Measurements from ENCODE around the gene RNF223.
A peak's percentile ranks its signal among the peaks of the same experiment; 100 is the strongest.

The RNF223 gene

DNA sequence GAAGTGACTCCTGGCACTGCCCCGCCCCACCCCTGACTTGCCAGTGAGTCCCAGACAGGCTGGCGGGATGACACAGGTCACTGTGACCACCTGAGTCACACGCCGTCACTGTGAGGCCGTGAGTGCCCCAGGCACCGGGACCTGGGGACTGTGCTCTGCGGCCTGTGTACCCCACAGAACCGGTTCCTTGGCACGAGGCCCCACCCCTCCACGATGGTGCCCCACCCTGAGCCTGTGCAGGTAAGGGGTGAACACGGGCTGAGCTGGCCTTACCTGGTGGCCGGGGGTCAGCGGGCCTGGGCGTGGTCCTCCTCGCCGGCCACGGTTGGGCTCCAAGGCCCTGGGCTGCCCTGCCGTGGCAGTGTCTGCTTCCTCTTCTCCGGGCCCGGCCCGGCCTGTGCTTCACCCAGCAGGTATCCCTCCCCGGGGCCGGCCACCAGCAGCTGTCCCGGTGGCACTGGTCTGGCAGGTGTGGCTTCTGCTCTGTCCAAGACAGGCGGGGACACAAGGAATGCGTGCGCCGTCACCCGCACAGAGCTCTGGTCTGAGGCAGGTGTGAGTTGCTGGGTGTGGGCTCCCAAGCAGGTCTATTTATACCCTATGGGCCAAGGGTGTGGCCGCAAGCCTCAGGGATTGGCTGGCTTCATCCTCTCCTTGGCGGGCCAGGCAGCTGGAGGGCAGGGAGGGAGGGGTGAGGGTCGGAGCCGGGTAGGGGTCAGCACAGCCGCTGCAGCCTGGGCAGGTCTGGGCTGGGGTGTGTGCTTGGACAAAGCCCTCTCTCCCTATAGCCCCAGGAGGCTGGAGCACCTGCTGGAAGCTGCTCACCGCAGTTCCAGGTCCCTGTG, at the start of gene RNF223:
Gene RNF223, minus strand, starts transcription at position 564 of the 845 bp plus-strand sequence. CDS start 1,740 bp downstream, outside the sequence.
- peak; percentile 91 for DNase-seq

DNA sequence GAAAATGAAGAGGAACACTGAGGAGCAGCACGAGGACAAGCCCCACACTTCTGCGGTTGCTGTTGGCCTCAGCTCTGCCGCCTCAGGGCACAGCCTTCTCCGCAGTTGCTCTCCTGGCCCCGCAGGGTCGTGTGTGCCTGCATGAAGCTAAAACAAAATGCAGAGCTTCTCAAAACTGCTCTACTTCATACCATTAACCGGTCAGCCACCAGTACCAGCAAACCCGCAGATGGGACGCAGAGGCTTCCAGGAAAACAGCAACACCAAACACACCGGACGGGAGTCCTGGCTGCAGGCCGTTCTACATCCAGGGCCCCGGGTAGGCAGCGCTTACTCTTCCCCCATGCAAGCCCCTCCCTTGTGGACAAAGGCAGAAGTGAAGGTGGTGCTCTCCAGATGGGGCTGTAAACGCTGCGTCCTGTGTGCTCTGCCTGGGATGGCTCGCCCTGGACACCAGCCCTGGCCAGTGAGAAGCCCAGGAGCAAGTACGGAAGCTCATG, 48.9 kb upstream of the RNF223 start:
- no peak for DNase-seq

DNA sequence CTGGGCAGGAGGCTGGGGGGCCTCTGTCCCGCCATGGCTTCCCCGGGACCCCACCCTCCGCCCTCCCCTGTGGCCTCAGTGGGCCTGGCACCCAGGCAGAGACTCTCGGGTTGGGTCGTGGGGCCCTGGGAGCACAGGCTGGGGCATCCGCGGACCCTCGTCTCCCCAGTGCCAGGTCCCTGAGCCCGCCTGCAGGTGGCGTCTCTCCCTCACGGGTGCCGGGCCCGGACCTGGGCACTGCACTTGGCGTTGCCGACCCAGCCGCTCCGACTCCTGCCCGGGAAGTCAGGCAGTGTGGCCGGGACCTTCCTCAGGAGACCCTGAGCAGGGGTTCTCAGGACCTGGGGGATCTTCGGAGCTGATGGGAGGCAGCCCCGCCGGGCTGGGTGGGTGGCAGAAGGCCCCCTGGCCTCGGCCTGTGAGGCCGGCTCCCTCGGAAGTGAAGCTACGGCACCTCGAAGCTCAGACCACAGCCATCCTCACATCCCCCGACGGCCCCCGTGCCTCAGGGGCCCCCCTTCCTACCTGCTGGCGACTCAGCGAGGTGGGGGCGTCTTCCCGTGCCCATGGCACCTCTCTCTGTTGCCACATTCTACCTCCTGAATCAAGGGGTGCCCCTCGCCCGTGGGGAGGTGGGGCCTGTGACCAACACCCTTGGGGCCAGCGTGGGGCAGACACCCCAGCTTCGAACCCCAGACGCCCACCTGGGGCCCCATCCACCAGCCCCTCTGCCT, 48.1 kb upstream of the RNF223 start:
- peak; percentile 88 for DNase-seq

DNA sequence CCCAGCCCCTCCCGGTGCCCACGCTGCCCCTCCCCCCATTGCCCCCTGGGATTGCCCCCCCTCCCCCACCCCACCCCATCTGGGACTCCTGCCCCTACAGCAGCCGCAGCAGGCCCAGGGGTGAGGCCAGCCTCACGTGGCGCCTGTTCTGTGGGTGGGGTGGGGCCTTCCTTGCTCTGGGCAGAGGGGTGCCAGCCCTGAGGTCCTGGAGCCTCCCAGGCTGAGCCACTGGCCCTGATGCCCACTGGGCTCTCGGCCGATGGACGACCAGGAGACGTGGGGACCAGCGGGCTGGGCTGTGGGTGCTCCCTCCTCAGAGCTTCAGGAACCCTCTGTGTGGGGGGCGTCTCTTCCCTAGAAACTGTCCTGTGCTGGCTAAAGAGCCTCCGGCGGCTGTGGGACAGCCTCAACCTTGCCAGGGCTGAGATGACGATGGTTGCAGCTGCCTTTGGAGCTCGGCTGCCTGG, 47.5 kb upstream of the RNF223 start:
- DNase-seq = no peak

DNA sequence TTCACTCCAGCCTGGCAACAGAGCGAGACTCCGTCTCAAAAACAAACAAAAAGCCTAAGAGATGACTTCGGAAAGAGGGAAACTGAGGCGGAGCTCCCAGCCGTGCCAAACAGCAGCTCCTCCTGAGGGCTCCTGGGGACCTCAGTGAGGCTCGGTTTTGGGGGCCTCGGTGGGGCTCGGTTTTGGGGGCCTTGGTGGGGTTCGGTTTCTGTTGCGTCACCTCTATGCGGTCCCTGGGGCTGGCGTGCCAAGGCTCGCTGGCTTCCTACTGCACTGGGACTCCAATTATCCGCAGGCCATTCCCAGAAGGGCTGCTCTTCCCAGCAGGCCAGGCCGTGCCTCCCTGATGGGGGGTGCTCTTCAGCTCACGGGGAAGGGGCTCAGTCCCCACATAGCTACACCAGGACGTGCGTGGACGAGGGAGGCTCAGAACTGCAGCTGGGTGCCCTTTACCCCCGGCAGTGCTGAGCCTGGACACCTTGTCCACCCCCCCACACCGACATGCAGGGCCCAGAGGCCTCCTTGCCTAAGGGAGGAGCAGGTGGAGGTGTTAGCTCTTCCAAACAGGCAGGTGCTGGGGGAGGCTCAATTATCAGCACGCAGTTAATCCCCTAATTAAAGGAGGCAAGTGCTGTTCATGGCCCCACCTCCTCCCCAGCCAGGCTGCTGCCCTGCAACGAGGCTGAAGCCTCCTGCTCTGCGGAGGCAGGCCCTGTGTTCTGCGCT, 46.9 kb upstream of the RNF223 start:
- peak; percentile 5 for DNase-seq

DNA sequence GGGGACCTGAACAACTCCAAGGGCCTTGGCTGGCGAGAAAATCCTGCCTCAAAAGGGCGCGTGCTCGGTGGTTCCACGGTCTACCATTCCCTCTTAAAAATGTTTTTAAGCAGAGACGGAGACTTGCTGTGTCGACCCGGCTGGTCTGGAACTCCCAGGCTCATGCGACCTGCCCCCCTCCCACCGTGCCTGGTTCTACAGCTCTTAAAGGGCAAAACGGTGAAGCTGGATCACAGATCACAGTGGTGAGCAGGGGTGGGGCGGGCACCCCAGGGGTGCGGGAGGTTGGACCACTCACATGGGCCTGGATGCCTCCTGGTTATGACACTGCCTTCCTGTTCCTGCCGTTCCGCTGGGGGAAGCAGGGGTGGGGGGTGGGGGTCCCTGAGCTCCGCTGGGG, 46.0 kb upstream of the RNF223 start:
- DNase-seq = no peak

DNA sequence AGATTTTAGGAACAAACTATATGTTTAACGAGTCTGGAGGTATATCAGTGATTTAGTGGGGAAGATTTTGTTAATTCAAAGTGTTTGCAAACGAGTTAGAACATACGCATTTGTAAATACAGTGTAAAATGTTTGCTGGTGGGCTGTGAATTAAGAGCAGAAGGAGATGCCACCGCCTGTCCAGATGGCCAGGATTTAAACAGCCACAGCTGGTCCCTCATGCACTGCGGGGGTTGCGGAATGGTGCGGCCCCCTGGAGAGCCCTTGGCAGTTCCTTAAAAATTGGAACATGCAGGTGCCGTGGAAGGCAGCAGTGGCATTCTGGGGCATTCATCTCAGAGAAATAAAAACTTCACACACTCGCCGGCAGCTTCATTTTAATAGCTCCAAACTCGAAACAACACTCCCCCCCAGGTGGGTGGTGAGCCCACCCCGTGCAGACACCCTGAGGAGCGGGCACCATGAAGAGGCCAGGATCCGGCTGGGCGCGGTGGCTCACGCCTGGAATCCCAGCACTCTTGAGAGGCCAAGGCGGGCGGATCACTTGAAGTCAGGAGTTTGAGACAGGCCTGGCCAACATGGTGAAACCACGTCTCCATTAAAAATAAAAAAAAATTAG, 45.3 kb upstream of the RNF223 start:
- DNase-seq = no peak

DNA sequence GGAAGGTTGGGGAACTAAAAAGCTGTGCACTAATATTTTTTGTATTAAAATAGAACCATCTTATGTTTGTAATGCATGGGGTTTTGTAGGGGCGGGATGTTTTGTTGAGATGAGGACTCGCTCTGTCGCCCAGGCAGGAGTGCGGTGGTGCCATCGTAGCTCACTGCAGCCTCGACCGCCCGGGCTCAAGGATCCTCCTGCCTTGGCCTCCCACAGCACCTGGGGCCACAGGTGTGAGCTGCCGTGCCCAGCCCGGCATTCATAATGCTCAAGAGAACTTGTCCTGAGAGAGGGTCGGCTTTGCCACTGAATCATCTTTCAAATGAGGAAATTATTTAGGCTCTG, 44.7 kb upstream of the RNF223 start:
- DNase-seq = no peak

DNA sequence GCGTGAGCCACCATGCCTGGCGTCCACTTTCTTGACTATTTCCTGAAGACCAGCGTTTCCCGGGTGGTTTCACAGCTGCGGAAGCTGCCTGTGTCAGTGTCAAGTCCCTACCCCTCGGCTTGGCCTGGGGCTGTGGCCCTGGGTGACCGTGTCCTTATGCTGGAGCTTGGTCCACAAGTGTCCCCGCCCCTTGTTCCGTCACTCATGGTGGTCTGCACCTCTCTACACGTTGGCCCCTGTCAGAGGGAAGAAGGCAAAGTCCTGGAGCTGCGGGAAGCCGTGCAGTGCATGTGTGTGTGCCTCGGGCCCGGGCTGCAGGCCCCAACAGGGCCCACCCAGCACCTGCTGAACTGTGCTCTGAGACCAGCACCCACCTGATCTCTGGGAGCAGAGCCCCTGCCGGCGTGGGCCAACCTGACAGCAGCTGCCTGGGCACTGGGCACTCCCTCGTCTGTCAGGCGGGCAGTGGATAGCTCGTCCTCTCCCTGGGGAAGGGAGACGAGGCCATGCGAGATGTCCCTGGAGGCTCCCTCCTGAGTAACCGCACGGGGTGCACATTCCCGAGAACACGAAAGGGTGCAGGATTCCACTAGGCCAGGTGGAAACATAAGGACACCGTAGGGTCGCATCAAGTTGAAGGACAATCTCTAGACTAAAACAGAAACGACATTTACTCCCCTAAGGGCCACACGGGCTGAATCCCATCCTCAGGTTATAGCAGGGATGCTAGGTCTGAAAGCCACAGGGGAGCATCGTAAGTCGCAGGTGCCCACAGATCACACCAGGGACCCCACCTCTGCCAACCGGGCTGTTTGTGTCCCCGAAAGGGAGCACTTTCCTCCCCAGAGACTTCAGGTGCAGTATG, 44.1 kb upstream of the RNF223 start:
- no peak for DNase-seq

DNA sequence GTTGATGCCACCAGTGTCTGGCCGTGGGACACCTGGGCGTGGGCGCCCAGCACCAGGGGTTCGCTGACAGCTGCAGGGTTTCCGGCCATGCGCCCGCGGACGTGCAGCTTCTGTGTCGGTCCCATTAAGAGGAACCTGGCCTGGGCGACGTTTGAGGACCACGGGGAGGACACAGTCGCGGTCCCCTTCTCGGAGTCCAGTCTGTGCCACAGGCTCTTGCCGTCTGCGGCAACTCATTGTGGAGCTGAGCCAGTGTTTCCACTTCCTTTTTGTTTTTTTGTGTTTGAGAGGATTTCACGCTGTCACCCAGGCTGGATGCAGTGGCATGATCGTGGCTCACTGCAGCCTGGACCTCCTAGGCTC, 43.3 kb upstream of the RNF223 start:
- DNase-seq = no peak

DNA sequence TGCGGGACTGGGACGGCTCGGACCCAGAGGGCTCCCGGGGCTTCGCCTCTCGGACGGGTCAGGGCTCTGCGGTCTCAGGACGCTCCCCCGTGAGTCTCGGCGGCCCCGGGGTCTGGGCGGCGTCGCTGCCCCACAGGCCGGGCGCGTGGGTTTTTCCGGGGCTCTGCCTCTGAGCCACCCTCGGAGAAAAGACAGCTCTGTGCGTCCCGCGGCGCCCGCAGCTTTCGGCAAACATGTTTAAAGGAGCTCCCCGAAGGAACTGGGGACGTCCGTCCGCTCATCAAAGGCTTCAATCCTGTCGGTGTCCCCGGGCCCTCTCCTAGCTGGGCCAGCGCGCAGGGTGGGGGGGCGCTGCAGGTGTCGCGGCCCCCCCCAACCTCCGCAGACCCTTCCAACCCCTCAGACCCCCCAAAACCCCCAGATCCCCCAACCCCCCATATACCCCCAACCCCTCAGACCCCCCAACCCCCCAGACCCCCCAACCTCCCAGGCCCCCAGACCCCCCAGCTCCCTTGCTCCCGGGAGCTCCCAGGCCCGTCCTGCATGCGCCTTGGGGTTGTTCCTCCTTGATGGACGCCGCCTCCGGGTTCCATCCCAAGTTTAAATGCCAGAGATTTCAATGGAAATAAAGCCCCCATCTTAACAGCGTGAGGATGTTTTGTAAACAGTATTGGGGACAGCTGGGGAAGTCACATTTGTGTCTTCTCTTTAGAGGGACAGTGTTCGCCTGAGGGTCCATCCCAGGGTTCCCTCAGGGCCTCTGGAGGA, 42.8 kb upstream of the RNF223 start:
- DNase-seq = peak; percentile 55

DNA sequence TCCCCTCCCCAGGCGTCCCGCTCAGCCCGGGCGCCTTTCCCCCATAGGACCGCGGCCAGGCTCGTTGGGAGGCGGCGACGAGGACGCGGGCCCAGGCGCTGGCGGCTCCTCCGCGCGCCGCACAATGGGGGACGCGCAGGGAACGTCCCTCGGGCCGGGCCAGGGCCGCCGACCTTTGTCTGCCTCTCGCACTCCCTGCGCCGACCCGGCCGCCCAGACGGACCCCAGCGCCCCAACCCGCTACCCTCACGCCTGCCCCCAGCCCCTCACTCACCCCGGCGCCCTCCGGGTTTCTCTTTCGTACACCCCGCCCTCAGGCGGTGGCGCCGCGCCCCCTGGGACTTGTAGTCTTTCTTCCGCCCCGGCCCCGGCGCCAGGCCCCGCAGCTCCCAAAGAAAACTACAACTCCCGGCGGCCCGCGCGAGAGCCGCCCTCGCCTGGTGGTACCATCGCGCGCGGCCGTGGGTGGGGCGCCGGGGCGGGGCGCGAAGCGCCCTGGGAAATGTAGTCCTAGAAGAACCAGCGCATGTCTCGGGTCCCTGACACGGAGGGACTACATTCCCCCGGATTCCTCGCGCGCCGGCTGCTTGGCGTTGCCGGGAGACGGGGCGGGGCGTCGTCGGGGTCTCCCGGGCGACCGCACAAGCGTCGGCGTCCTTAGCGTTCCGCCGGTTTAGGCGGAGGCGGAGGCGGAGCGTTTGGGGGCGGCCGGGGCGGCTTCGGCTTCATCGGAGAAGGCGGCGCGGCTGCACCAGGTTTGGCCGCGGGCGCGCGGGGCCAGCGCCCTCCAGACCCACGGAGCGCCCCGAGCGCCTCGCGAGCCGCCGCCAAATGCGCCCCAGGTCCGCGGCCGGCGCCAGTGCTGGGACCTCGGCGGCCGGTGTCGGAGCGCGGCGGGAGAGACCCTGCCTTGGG, 41.9 kb upstream of the RNF223 start, which contains the start of gene C1orf159:
Gene C1orf159, minus strand, starts transcription at position 304 of the 915 bp plus-strand sequence. CDS start 24,546 bp downstream, outside the sequence.
- peak; percentile 99 for DNase-seq

DNA sequence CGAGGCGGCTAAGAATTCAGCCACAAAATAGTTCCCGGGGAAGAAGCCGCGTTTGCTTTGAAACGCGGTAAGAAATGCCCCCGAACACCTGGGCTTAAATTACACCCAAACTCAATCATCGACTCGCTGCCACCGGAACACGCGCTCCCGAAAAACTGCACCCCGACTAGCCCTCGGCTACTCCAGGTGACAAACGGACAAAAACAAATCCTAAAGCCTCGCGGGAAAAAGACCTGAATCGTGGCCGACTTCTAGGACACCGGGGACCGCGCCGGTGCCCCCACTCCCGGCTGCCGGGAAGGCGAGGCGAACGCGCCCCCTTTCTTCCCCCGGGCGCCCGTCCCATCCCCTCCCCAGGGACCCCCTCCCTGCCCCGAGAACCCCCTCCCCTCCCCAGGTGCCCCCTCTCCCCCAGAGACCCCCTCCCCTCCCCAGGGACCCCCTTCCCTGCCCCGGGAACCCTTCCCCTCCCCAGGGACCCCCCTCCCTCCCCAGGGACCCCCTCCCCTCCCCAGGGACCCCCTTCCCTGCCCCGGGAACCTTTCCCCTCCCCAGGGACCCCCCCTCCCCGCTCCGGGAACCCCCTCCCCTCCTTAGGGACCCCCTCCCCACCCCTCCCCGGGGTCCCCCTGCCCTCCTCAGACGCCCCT, 41.2 kb upstream of the RNF223 start:
- DNase-seq = no peak

DNA sequence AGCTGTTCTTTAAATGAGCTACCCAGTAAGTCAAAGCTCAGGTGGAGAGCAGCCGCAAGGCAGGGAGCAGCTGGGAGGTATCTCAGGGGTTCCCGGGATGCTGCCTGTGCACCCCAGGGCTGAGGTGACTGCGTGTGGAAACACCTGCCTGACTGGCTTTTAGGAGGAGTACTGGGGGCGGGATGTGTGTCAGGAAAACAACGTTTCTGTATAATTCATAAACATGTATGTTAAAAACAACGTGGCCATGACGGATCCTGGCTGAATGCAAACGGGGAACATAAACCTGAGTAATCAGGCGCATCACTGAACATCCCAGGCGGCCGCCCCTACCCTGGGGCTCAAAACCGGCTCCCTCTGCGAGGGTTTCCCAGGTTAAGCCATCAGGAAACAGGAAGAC, 40.3 kb upstream of the RNF223 start:
- no peak for DNase-seq

DNA sequence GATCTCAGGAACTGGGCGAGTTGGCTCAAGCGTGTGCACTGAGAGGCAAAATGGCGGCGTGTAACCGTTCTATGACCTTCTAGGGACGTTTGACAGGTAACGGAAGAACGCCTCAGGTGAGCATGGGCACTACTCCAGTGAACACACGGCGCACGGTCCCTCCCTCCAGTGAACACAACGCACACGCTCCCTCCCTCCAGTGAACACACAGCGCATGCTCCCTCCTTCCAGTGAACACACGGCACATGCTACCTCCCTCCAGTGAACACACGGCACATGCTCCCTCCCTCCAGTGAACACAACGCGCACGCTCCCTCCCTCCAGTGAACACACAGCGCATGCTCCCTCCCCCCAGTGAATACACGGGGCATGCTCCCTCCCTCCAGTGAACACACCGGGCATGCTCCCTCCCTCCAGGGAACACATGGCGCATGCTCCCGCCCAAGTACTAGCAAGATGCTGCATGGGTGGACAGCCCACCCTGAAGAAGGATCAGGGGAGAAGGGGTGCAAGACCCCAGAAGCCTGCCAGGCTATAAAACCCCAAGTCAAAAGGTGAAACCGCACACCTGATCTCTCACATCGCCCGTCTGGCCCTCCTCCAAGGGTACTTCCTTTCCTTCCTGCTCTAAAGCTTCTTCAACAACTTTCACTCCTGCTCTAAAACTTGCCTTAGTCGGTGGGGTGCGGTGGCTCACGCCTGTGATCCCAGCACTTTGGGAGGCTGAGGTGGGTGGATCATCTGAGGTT, 38.3 kb upstream of the RNF223 start:
- no peak for DNase-seq

DNA sequence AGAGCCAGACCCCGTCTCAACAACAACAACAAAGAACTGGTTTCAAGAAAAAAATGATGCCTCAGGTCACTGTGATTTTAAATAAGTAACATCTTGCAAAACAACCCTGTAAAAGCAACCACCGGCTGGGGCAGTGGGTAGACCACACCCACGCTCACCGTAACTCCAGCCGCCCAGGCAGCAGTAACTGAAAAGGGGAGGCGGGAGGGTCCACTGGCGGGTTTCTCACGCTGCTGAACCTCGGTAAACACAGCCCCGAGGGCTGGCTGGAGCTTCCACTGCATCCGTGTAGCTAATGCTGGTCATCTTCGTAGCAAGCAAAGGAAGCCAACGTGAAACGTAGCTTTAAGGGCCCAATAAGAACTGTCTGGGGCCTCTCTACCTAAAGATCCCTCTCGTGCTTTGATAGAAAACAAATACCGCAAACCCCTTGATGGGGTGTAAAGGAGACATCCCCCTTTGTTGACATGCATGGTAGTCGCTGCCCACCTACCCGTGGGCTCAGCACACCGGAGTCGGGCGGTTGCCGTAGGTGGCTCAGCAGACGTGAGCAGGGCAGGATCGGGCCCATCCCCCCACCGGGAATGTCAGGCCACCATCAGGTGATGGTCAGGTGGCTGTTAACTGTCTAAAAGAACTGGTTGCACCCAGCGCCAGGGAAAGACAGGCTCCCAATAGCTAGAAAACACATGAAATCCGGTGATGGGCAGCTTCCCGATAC, 37.6 kb upstream of the RNF223 start:
- DNase-seq = no peak

DNA sequence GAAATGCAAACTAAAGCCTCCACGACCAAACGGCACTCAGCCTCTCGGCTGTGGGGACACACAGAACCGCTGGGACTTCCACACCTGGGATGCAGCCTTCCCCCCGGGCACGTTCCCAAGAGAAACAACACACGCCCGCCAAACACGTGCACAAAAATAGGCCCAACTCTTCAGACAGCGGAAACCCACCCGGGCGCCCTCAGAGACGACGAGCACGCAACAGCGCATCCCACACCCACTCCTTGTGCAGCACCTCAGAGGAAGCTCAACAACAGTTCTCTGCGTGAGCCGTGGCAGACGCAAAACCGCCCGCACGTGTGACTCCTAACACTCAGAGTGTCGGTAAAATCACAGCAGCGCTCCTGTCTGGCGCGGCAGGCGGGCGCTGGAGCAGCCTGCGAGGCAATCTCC, 36.5 kb upstream of the RNF223 start:
- no peak for DNase-seq

DNA sequence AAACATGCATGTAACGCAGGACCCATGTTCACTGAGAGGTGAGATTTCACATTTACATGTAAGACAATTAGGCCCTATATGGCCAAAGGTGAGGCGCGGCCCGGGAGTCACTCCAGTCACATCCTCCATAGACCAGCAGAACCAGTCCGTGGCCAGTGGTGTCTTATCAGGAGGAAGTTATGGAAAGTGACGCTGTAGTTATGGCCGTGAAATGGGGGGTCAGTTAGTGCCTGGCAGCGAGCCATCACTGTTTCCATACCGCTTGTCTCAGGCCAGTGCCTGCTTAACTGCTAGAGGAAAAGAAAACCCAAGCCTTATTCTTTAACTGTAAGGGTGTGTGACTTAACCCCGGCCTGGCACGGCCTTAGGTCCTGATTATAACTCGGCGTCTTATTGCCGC, 35.6 kb upstream of the RNF223 start:
- no peak for DNase-seq
